Measurements from ENCODE around the gene ATP9B. TPM values are rescaled to one million over a fixed set of nuclear protein-coding genes. Genes with fewer than 3 reads are reported as not detected.

ATP9B gene
- total RNA-seq, 1 experiment from 2014 or later: 20.9 TPM

DNA sequence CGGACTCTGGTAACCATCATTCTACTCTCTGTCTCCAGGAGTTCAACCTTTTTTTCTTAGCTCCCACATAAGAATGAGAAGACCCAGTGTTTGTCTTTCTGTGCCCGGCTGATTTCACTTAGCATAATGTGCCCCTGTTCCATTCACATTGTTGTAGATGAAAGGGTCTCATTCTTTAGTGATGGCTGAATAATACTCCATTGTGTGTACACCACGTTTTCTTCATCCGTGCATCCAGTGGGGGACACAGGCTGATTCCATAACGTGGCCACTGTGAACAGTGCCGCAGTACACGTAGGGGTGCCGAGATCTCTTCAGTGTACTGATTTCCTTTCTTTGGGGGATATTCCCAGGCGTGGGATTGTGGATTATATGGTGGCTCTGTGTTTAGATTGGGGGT lies 254.3 kb downstream of the ATP9B start:
- Histone ChIP-seq H4K8ac (replicated peaks; ENCODE audit: insufficient read length, low read depth, low read length) (no peak overlapping the region), H2BK5ac (ENCODE audit: insufficient read length, low read length) (no peak overlapping the region), H3K56ac (ENCODE audit: insufficient read length, low read depth, low read length) (no peak overlapping the region), H3K18ac (ENCODE audit: insufficient read length, low read depth, low read length) (no peak overlapping the region), H2BK12ac (ENCODE audit: insufficient read length, low read depth, low read length) (no peak overlapping the region), H2AFZ (ENCODE audit: low read length) (no peak overlapping the region), H4K20me1 (ENCODE audit: control insufficient read depth, insufficient read depth, insufficient read length) (no peaks in the 10 kb centered on the region), H3K9ac (ENCODE audit: extremely low read depth, insufficient read length, low read length) (no peak overlapping the region), H2BK15ac (ENCODE audit: low read depth, low read length) (no peak overlapping the region), H3K23me2 (ENCODE audit: insufficient read length, low read depth, low read length, poor library complexity, severe bottlenecking) (no peaks in the 10 kb centered on the region), H3K4me1 (ENCODE audit: insufficient read depth, low read length) (no peaks in the 10 kb centered on the region), H3K27me3 (ENCODE audit: insufficient read depth, low read length) (no peaks in the 10 kb centered on the region), H3K79me1 (ENCODE audit: insufficient read depth, low read depth, low read length, poor library complexity, severe bottlenecking) (no peaks in the 10 kb centered on the region), H3K4ac (ENCODE audit: low read depth, low read length) (no peak overlapping the region), H3K79me2 (ENCODE audit: insufficient read depth, low read length) (no peaks in the 10 kb centered on the region), H4K91ac (ENCODE audit: insufficient read length, low read depth, low read length) (no peak overlapping the region), H3K14ac (ENCODE audit: insufficient read depth, low read length) (no peak overlapping the region), H3K9me3 (ENCODE audit: control insufficient read depth, low read depth, low read length) (no peaks in the 10 kb centered on the region), H4K5ac (ENCODE audit: insufficient read length, low read depth, low read length) (no peak overlapping the region), H2AK5ac (ENCODE audit: insufficient read length, low read length) (no peak overlapping the region), H3K23ac (ENCODE audit: insufficient read length, low read depth, low read length) (no peak overlapping the region), H3K27ac (ENCODE audit: insufficient read length, low read depth, low read length) (no peak overlapping the region), H2BK20ac (ENCODE audit: low read depth, low read length, poor library complexity, severe bottlenecking) (no peak overlapping the region), H3K4me2 (ENCODE audit: insufficient read depth, insufficient read length, low read length) (no peak overlapping the region), H3T11ph (ENCODE audit: low read length) (no peak overlapping the region), H2BK120ac (ENCODE audit: low read depth, low read length, poor library complexity, severe bottlenecking) (no peak overlapping the region)
- H3K9me3 Mint-ChIP-seq: peaks cover 2 to 9% of the 10 kb centered on the region in 2 experiments; a peak in 4 of 5 replicates
- peaks cover 5 to 10% of the 10 kb centered on the region in 2 experiments for H3K4me1 Mint-ChIP-seq
- H3K27me3 Mint-ChIP-seq (ENCODE audit: low read depth): no peaks in the 10 kb centered on the region
- peaks cover 5 to 16% (median 13%) of the 10 kb centered on the region in 3 experiments for H3K36me3 Mint-ChIP-seq (ENCODE audit: insufficient read depth in 1 of 3, low read depth in 3 of 3)
- TF ChIP-seq, protein P1, sequence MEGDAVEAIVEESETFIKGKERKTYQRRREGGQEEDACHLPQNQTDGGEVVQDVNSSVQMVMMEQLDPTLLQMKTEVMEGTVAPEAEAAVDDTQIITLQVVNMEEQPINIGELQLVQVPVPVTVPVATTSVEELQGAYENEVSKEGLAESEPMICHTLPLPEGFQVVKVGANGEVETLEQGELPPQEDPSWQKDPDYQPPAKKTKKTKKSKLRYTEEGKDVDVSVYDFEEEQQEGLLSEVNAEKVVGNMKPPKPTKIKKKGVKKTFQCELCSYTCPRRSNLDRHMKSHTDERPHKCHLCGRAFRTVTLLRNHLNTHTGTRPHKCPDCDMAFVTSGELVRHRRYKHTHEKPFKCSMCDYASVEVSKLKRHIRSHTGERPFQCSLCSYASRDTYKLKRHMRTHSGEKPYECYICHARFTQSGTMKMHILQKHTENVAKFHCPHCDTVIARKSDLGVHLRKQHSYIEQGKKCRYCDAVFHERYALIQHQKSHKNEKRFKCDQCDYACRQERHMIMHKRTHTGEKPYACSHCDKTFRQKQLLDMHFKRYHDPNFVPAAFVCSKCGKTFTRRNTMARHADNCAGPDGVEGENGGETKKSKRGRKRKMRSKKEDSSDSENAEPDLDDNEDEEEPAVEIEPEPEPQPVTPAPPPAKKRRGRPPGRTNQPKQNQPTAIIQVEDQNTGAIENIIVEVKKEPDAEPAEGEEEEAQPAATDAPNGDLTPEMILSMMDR (conservative IDR thresholded peaks at IDR 0.05): no peak
- no peak overlapping the region for H3K27ac Mint-ChIP-seq
- no CpG with 5 or more reads among the region's 9 CpGs for WGBS (ENCODE audit: extremely low coverage, insufficient read length, low lambda C conversion rate)
- no peak for DNase-seq
- no peak overlapping the region for H3K4me3 Mint-ChIP-seq
